Stimulated activated naive CD8-positive, alpha-beta T cell treated with anti-CD3 and anti-CD28 coated beads, Interleukin-15, amount 100 ng/mL, for 72 hours (primary cell): ENCODE results near the gene STK16.
"Not testable (repeated sequence)": the region's sequence is repeated elsewhere in the genome, so short reads cannot be mapped to it uniquely, and the experiment has no call there.

Experiments used
- ATAC-seq: fragments of 150-1000 bp; cut with Tn5 transposase; 2 replicates; pipeline ENCODE4 v1.10.0; 2021; ENCODE audit warnings: mild to moderate bottlenecking, moderate library complexity
- DNase-seq, 2 donors: peaks; one replicate each; pipeline ENCODE4 v3.0.0; 2021 to 2022
- H3K27ac Mint-ChIP-seq, 2 donors: one replicate each; pipeline ENCODE4 v1.8.0; 2022; ENCODE audit warnings: mild to moderate bottlenecking in 2 of 2, mixed read lengths in 2 of 2, moderate library complexity in 2 of 2
- H3K27me3 Mint-ChIP-seq: one replicate; pipeline ENCODE4 v1.8.0; 2022; ENCODE audit warnings: mixed read lengths
- H3K4me1 Mint-ChIP-seq: one replicate; pipeline ENCODE4 v1.8.0; 2022; ENCODE audit warnings: mild to moderate bottlenecking, mixed read lengths
- H3K4me3 Mint-ChIP-seq, 2 donors: one replicate each; pipeline ENCODE4 v1.8.0; 2022; ENCODE audit warnings: mild to moderate bottlenecking in 2 of 2, mixed read lengths in 2 of 2, moderate library complexity in 1 of 2
- H3K9me3 Mint-ChIP-seq, 2 donors: one replicate each; pipeline ENCODE4 v1.8.0; 2022; ENCODE audit warnings: mixed read lengths in 2 of 2

STK16 gene

GRCh38 chr2:219245148-219245898 lies at the start of gene STK16, which contains the start of gene GLB1L:
Gene STK16, plus strand, starts transcription at chr2:219245479. Its CDS starts 521 bp downstream, at chr2:219246000.
Gene GLB1L, minus strand, starts transcription at chr2:219245444. Its CDS starts 1,871 bp downstream, at chr2:219243573.
- H3K4me1 Mint-ChIP-seq, result peaks cover 66% of the 10 kb centered on the region
- peak within 1 kb of the TSS; percentile 96 to 98 for H3K4me3 Mint-ChIP-seq
- H3K27ac Mint-ChIP-seq, result peak within 1 kb of the TSS; percentile 97 to 98
- no peaks in the 10 kb centered on the region for H3K27me3 Mint-ChIP-seq
- peak; percentile 77 for ATAC-seq
- DNase-seq, result peak; percentile 86 to 90
- no peaks in the 10 kb centered on the region for H3K9me3 Mint-ChIP-seq

GRCh38 chr2:219197388-219197787 lies 47.9 kb upstream of the STK16 start:
- Mint-ChIP-seq H3K9me3 (no peaks in the 10 kb centered on the region), H3K27me3 (no peaks in the 10 kb centered on the region), H3K4me1 (peaks cover 34% of the 10 kb centered on the region), H3K4me3 (no peak overlapping the region), H3K27ac (no peak overlapping the region)
- DNase-seq (no peak), ATAC-seq (no peak)

- Mint-ChIP-seq H3K27me3 (no peaks in the 10 kb centered on the region), H3K4me1 (peaks cover 34% of the 10 kb centered on the region), H3K4me3 (peak overlapping the region; percentile 24 to 85), H3K9me3 (no peaks in the 10 kb centered on the region), H3K27ac (no peak overlapping the region)
- DNase-seq (no peak), ATAC-seq (no peak)
Observed at GRCh38 chr2:219198974-219199373, 46.3 kb upstream of the STK16 start.

- DNase-seq, result no peak
- Mint-ChIP-seq H3K4me3 (peak overlapping the region; percentile 24 to 85), H3K9me3 (peaks cover 0 to 6% of the 10 kb centered on the region in 2 donors), H3K27me3 (no peaks in the 10 kb centered on the region), H3K4me1 (peaks cover 34% of the 10 kb centered on the region), H3K27ac (peak overlapping the region; percentile 41 to 65)
- no peak for ATAC-seq
Observed at GRCh38 chr2:219199470-219200211, 45.6 kb upstream of the STK16 start.

GRCh38 chr2:219200502-219201326 lies 44.6 kb upstream of the STK16 start:
- DNase-seq, result peak; percentile 72 to 77
- H3K27ac Mint-ChIP-seq, result peak overlapping the region; percentile 95 to 96
- not testable (repeated sequence) for ATAC-seq, H3K27me3 Mint-ChIP-seq, H3K9me3 Mint-ChIP-seq
- H3K4me1 Mint-ChIP-seq, result peaks cover 34% of the 10 kb centered on the region
- H3K4me3 Mint-ChIP-seq, result peak overlapping the region; percentile 85 to 88

GRCh38 chr2:219201331-219201730 lies 43.9 kb upstream of the STK16 start:
- H3K4me3 Mint-ChIP-seq, DNase-seq, H3K27me3 Mint-ChIP-seq, ATAC-seq, H3K9me3 Mint-ChIP-seq, H3K27ac Mint-ChIP-seq: not testable (repeated sequence)
- peaks cover 34% of the 10 kb centered on the region for H3K4me1 Mint-ChIP-seq

- ATAC-seq, result no peak
- H3K27ac Mint-ChIP-seq, result no peak overlapping the region
- no peak overlapping the region for H3K4me3 Mint-ChIP-seq
- peaks cover 40% of the 10 kb centered on the region for H3K4me1 Mint-ChIP-seq
- H3K27me3 Mint-ChIP-seq, result no peaks in the 10 kb centered on the region
- no peak for DNase-seq
- peaks cover 0 to 7% of the 10 kb centered on the region in 2 donors for H3K9me3 Mint-ChIP-seq
Observed at GRCh38 chr2:219204425-219205164, 40.7 kb upstream of the STK16 start.

GRCh38 chr2:219205165-219205538 lies 40.1 kb upstream of the STK16 start:
- Mint-ChIP-seq H3K9me3 (peaks cover 0 to 7% of the 10 kb centered on the region in 2 donors), H3K4me3 (peak overlapping the region in 1 of 2 donors; percentile 50), H3K4me1 (peaks cover 42% of the 10 kb centered on the region), H3K27me3 (no peaks in the 10 kb centered on the region), H3K27ac (no peak overlapping the region)
- DNase-seq, result no peak
- no peak for ATAC-seq

- ATAC-seq, result no peak
Observed at GRCh38 chr2:219205981-219206327, 39.3 kb upstream of the STK16 start.

GRCh38 chr2:219206328-219207133 lies 38.7 kb upstream of the STK16 start, which contains the start of gene ZFAND2B:
Gene ZFAND2B, plus strand, starts transcription at chr2:219206782. Its CDS starts 206 bp downstream, at chr2:219206988.
- Mint-ChIP-seq H3K9me3 (peaks cover 0 to 7% of the 10 kb centered on the region in 2 donors), H3K4me3 (peak within 1 kb of the TSS; percentile 83 to 87), H3K27me3 (no peaks in the 10 kb centered on the region), H3K27ac (peak within 1 kb of the TSS; percentile 96), H3K4me1 (peaks cover 45% of the 10 kb centered on the region)
- DNase-seq, result peak; percentile 95 to 96
- peak; percentile 96 for ATAC-seq

More at GRCh38 chr2:219205981-219206327, 39.3 kb upstream of the STK16 start:
- Mint-ChIP-seq H3K27me3 (no peaks in the 10 kb centered on the region), H3K4me1 (peaks cover 43% of the 10 kb centered on the region), H3K9me3 (peaks cover 0 to 7% of the 10 kb centered on the region in 2 donors), H3K4me3 (peak overlapping the region; percentile 83 to 87), H3K27ac (peak overlapping the region; percentile 96)
- DNase-seq, result no peak

GRCh38 chr2:219207134-219207883 lies 38.0 kb upstream of the STK16 start:
- peaks cover 0 to 7% of the 10 kb centered on the region in 2 donors for H3K9me3 Mint-ChIP-seq
- H3K4me3 Mint-ChIP-seq, result peak overlapping the region; percentile 83 to 87
- ATAC-seq (no peak), DNase-seq (no peak)
- H3K4me1 Mint-ChIP-seq, result peaks cover 53% of the 10 kb centered on the region
- peak overlapping the region in 1 of 2 donors; percentile 94 for H3K27ac Mint-ChIP-seq
- H3K27me3 Mint-ChIP-seq, result no peaks in the 10 kb centered on the region

- H3K4me1 Mint-ChIP-seq, result peaks cover 55% of the 10 kb centered on the region
- H3K9me3 Mint-ChIP-seq, result peaks cover 0 to 7% of the 10 kb centered on the region in 2 donors
- DNase-seq (no peak), ATAC-seq (no peak)
- H3K4me3 Mint-ChIP-seq, result peak overlapping the region; percentile 83 to 87
- H3K27me3 Mint-ChIP-seq, result no peaks in the 10 kb centered on the region
- H3K27ac Mint-ChIP-seq, result peak overlapping the region; percentile 80 to 83
Observed at GRCh38 chr2:219207884-219208740, 37.2 kb upstream of the STK16 start.
